Panc1 (cell line): ENCODE data around the gene KRT10. TPM values are rescaled to one million over a fixed set of nuclear protein-coding genes. Genes with fewer than 3 reads are reported as not detected.

Experiments
- ATAC-seq: fragments of 200-7000 bp; cut with Tn5 transposase; 2 replicates; pipeline ENCODE4 v1.9.1; 2020; ENCODE audit warnings: mild to moderate bottlenecking, moderate library complexity
- BruUV-seq: library from RNA; stranded (reverse); fragments of 400-500 nt; replicated peaks from 2 replicates; lab custom pipeline; 2021; lab: Mats Ljungman, UMichigan
- CTCF ChIA-PET: fragments of 300-600 bp; sonication (Branson Sonifier 250); formaldehyde crosslinking; loops from one replicate; lab custom pipeline; 2022; ENCODE audit warnings: antibody characterized with exemption; lab: Charles Lee
- POLR2A ChIA-PET: fragments of 300-600 bp; sonication (Branson Sonifier 250); formaldehyde crosslinking; loops from one replicate; lab custom pipeline; 2022; ENCODE audit warnings: antibody characterized with exemption; lab: Charles Lee
- DNase-seq: peaks from one replicate; pipeline ENCODE4 v3.0.0-alpha.2; 2010; ENCODE audit warnings: low read depth, low spot score
- H3K27ac ChIP-seq: 2 replicates; pipeline ENCODE4 v1.5.1; 2011; ENCODE audit warnings: mild to moderate bottlenecking, low read length, inconsistent platforms
- H3K27me3 ChIP-seq: fragments of 200-500 bp; sonication (Bioruptor generic); 2 replicates; pipeline ENCODE4 v1.6.0; 2014; ENCODE audit warnings: low read length, inconsistent platforms; ENCODE audit not compliant: control insufficient read depth, insufficient read depth
- H3K36me3 ChIP-seq: fragments of 200-500 bp; sonication (Bioruptor generic); 2 replicates; pipeline ENCODE4 v1.5.1; 2014; ENCODE audit warnings: inconsistent platforms, mild to moderate bottlenecking, low read length, moderate library complexity; ENCODE audit not compliant: control insufficient read depth, insufficient read depth
- H3K4me1 ChIP-seq: 2 replicates; pipeline ENCODE4 v1.5.1; 2011; ENCODE audit warnings: inconsistent platforms, mild to moderate bottlenecking, low read length, moderate library complexity; ENCODE audit not compliant: control insufficient read depth, insufficient read depth
- H3K4me3 ChIP-seq, 2 experiments: 2 replicates each; pipeline ENCODE4 v1.5.1; 2011 to 2012; ENCODE audit warnings: low read depth in 2 of 2, low read length in 2 of 2, mild to moderate bottlenecking in 2 of 2, inconsistent platforms in 1 of 2, moderate library complexity in 1 of 2
- H3K9me3 ChIP-seq: fragments of 200-500 bp; sonication (Bioruptor generic); 2 replicates; pipeline ENCODE4 v1.5.1; 2014; ENCODE audit warnings: low read depth, mild to moderate bottlenecking, inconsistent platforms, low read length, moderate library complexity; ENCODE audit not compliant: control insufficient read depth, insufficient read depth
- CTCF ChIP-seq: fragments of 450-650 bp; IDR thresholded peaks from 2 replicates; pipeline ENCODE4 v1.5.1; 2017; ENCODE audit warnings: mild to moderate bottlenecking
- POLR2AphosphoS5 ChIP-seq: IDR thresholded peaks from 2 replicates; pipeline ENCODE4 v1.6.1; 2012; ENCODE audit warnings: mild to moderate bottlenecking, low read depth, low read length, moderate library complexity
- SIN3A ChIP-seq: IDR thresholded peaks from 2 replicates; pipeline ENCODE4 v1.6.1; 2012; ENCODE audit warnings: low read depth, mild to moderate bottlenecking, low read length, moderate library complexity, borderline replicate concordance; ENCODE audit not compliant: insufficient read depth
- TCF7L2 ChIP-seq: IDR thresholded peaks from 2 replicates; pipeline ENCODE4 v1.6.1; 2011; ENCODE audit warnings: mild to moderate bottlenecking, low read depth, low read length, inconsistent platforms
- in situ Hi-C: cut with HindIII; loops from 2 replicates; pipeline ENCODE4 v1.10.0; 2016; ENCODE audit warnings: low sequenced_read_pairs, low pct_unique_long_range_greater_than_20kb
- intact Hi-C: fragments of 100-400 bp; cut with micrococcal nuclease; formaldehyde crosslinking; loops from one replicate; pipeline ENCODE4 v1.10.0; 2022; ENCODE audit not compliant: unreplicated experiment
- total RNA-seq: library from RNA; stranded (reverse); gene quantifications from one replicate; pipeline ENCODE4 v1.2.1, GENCODE V29; 2021; ENCODE audit not compliant: unreplicated experiment
- TF ChIP-seq, protein P1 (sequence below), 2 experiments: IDR thresholded peaks; 2 replicates each; pipeline ENCODE4 v1.6.1; 2011 to 2012; ENCODE audit warnings: low read depth in 2 of 2, control low read depth in 1 of 2, low read length in 1 of 2, mild to moderate bottlenecking in 1 of 2, moderate library complexity in 1 of 2; ENCODE audit not compliant: insufficient read depth in 1 of 2

KRT10 gene
- total RNA-seq, 1 experiment from 2014 or later = 70.8 TPM

- TF ChIP-seq, protein P1, sequence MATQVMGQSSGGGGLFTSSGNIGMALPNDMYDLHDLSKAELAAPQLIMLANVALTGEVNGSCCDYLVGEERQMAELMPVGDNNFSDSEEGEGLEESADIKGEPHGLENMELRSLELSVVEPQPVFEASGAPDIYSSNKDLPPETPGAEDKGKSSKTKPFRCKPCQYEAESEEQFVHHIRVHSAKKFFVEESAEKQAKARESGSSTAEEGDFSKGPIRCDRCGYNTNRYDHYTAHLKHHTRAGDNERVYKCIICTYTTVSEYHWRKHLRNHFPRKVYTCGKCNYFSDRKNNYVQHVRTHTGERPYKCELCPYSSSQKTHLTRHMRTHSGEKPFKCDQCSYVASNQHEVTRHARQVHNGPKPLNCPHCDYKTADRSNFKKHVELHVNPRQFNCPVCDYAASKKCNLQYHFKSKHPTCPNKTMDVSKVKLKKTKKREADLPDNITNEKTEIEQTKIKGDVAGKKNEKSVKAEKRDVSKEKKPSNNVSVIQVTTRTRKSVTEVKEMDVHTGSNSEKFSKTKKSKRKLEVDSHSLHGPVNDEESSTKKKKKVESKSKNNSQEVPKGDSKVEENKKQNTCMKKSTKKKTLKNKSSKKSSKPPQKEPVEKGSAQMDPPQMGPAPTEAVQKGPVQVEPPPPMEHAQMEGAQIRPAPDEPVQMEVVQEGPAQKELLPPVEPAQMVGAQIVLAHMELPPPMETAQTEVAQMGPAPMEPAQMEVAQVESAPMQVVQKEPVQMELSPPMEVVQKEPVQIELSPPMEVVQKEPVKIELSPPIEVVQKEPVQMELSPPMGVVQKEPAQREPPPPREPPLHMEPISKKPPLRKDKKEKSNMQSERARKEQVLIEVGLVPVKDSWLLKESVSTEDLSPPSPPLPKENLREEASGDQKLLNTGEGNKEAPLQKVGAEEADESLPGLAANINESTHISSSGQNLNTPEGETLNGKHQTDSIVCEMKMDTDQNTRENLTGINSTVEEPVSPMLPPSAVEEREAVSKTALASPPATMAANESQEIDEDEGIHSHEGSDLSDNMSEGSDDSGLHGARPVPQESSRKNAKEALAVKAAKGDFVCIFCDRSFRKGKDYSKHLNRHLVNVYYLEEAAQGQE (IDR thresholded peaks at IDR 0.05; ENCODE audit: insufficient read depth in 1 of 2, low read depth in 2 of 2, low read length in 1 of 2) = no peak
- TF ChIP-seq SIN3A (no peak), CTCF (no peak), POLR2AphosphoS5 (no peak), TCF7L2 (no peak)
- Histone ChIP-seq H3K4me3 (no peak overlapping the region), H3K27ac (no peak overlapping the region), H3K4me1 (no peaks in the 10 kb centered on the region), H3K36me3 (no peaks in the 10 kb centered on the region), H3K27me3 (peaks cover 27% of the 10 kb centered on the region), H3K9me3 (no peaks in the 10 kb centered on the region)
- intact Hi-C loops = no loop called here
- ChIA-PET CTCF (interaction anchor here (0.6 to 0.9 kb wide), 2 partner anchors 175 to 214 kb away, joined by 3 read pairs; no protein-coding TSS in a partner anchor), POLR2A (no interaction called here)
- in situ Hi-C loops = no loop called here
- no peak for DNase-seq
- ATAC-seq = no peak
- no TSS peak for BruUV-seq
Measured at GRCh38 chr17:40795019-40795667, 27.3 kb downstream of the KRT10 start.

GRCh38 chr17:40794466-40794865, 27.9 kb downstream of the KRT10 start:
- ATAC-seq (no peak), DNase-seq (no peak)
- POLR2A ChIA-PET = no interaction called here
- CTCF ChIA-PET = no interaction called here
- peaks cover 22% of the 10 kb centered on the region for H3K27me3 ChIP-seq
- TF ChIP-seq, protein P1 (IDR thresholded peaks at IDR 0.05; ENCODE audit: insufficient read depth in 1 of 2, low read depth in 2 of 2, low read length in 1 of 2) = no peak
- no peak for TF ChIP-seq SIN3A
- no peak for TF ChIP-seq TCF7L2
- no peak for TF ChIP-seq CTCF
- no peak for TF ChIP-seq POLR2AphosphoS5
- intact Hi-C loops = loop anchor here (5.0 kb wide), 1 partner anchor 177 kb away; no protein-coding TSS in a partner anchor
- H3K36me3 ChIP-seq = no peaks in the 10 kb centered on the region
- in situ Hi-C loops = no loop called here
- no peaks in the 10 kb centered on the region for H3K4me1 ChIP-seq
- no peak overlapping the region for H3K27ac ChIP-seq
- no peaks in the 10 kb centered on the region for H3K9me3 ChIP-seq
- no TSS peak for BruUV-seq
- no peak overlapping the region for H3K4me3 ChIP-seq
